ENCODE data around the gene SKI. TPM values are rescaled to one million over a fixed set of nuclear protein-coding genes. Genes with fewer than 3 reads are reported as not detected.

Gene SKI
- total RNA-seq, 4 donors from 2014 or later, result 24.4 to 52.4 (median 32.2) TPM

GRCh38 chr1:2339206-2340085 is 111.3 kb downstream of the SKI start:
- Histone ChIP-seq H3K4me1 (no peaks in the 10 kb centered on the region), H3K36me3 (no peaks in the 10 kb centered on the region), H3K4me3 (no peak overlapping the region), H3K27me3 (no peaks in the 10 kb centered on the region), H3K27ac (no peak overlapping the region), H3K9me3 (no peaks in the 10 kb centered on the region)
- in situ Hi-C loops (cut with MboI; ENCODE audit: low pct_ligation_motif_present in 1 of 4, low pct_unique_long_range_greater_than_20kb in 1 of 4, low sequenced_read_pairs in 3 of 4) (no loop called here), intact Hi-C loops (cut with DNase I; ENCODE audit: low total_unique reads) (no loop called here)
- no peak for DNase-seq
- TF ChIP-seq POLR2AphosphoS5 (IDR thresholded peaks at IDR 0.05), result no peak
- TF ChIP-seq EP300 (IDR thresholded peaks at IDR 0.05; ENCODE audit: low read depth), result no peak
- TF ChIP-seq, protein P1, sequence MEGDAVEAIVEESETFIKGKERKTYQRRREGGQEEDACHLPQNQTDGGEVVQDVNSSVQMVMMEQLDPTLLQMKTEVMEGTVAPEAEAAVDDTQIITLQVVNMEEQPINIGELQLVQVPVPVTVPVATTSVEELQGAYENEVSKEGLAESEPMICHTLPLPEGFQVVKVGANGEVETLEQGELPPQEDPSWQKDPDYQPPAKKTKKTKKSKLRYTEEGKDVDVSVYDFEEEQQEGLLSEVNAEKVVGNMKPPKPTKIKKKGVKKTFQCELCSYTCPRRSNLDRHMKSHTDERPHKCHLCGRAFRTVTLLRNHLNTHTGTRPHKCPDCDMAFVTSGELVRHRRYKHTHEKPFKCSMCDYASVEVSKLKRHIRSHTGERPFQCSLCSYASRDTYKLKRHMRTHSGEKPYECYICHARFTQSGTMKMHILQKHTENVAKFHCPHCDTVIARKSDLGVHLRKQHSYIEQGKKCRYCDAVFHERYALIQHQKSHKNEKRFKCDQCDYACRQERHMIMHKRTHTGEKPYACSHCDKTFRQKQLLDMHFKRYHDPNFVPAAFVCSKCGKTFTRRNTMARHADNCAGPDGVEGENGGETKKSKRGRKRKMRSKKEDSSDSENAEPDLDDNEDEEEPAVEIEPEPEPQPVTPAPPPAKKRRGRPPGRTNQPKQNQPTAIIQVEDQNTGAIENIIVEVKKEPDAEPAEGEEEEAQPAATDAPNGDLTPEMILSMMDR (IDR thresholded peaks at IDR 0.05), result no peak
- no peak for TF ChIP-seq POLR2A (IDR thresholded peaks at IDR 0.05)
- 86% methylated on average over 44 of the region's 45 CpGs; no CpG with 5 or more reads in 1 of the 2 donors for WGBS, 2 donors (ENCODE audit: low coverage in 1 of 2)

DNA sequence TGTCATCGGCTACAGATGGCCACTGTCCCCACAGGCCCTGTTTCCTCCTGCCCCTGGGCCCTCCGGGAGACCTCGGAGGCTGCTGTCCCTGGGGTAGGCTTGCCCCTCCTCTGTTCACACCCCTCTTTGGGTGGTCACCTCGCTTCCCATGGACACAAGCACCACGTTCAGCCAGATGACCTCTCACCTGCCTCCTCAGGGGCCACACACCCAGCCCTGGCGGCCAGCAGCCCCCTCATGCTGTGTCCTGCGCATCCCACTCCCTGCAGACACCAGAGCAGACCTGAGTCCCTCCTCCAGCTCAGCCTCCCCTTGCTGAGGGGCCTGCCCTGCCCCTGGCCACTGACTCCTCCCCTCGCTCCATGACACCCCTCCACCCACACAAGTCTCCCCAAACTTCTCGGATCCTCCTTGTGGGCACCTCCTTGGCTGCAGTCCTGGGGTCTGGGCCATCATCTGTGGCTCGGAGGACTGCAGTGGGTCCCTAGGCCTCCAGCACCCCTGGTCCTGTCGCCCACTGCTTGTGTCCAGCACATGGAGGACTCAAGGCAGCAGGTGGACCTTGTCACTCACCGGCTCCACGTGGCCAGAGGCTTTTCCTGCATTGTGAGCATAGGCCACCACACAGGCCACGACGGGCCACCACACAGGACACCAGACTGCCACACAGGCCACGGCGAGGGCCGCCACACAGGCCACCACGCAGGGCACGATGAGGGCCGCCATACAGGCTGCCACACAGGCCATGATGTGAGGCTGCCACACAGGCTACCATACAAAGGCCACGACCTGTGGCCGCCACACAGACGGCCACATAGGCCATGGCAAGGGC is 112.2 kb downstream of the SKI start:
- WGBS, 2 donors (ENCODE audit: low coverage in 1 of 2), result 88 to 100% methylated on average over 1 to 22 of the region's 24 CpGs
- TF ChIP-seq, protein P1 (IDR thresholded peaks at IDR 0.05), result no peak
- no peak for DNase-seq
- H3K27me3 ChIP-seq, result no peaks in the 10 kb centered on the region
- intact Hi-C loops (cut with DNase I; ENCODE audit: low total_unique reads) (no loop called here), in situ Hi-C loops (cut with MboI; ENCODE audit: low pct_ligation_motif_present in 1 of 4, low pct_unique_long_range_greater_than_20kb in 1 of 4, low sequenced_read_pairs in 3 of 4) (no loop called here)
- H3K9me3 ChIP-seq, result no peaks in the 10 kb centered on the region
- no peak overlapping the region for H3K4me3 ChIP-seq
- H3K36me3 ChIP-seq, result no peaks in the 10 kb centered on the region
- H3K27ac ChIP-seq, result no peak overlapping the region
- no peaks in the 10 kb centered on the region for H3K4me1 ChIP-seq

- Histone ChIP-seq H3K36me3 (no peaks in the 10 kb centered on the region), H3K4me1 (no peaks in the 10 kb centered on the region), H3K27ac (no peak overlapping the region), H3K27me3 (no peaks in the 10 kb centered on the region), H3K4me3 (no peak overlapping the region), H3K9me3 (no peaks in the 10 kb centered on the region)
- intact Hi-C loops (cut with DNase I; ENCODE audit: low total_unique reads), result no loop called here
- no peak for DNase-seq
- in situ Hi-C loops (cut with MboI; ENCODE audit: low pct_ligation_motif_present in 1 of 4, low pct_unique_long_range_greater_than_20kb in 1 of 4, low sequenced_read_pairs in 3 of 4), result no loop called here
- 94% methylated on average over 14 of the region's 14 CpGs; no CpG with 5 or more reads in 1 of the 2 donors for WGBS, 2 donors (ENCODE audit: low coverage in 1 of 2)
- TF ChIP-seq, protein P1 (IDR thresholded peaks at IDR 0.05), result no peak
- no peak for TF ChIP-seq POLR2AphosphoS5 (IDR thresholded peaks at IDR 0.05)
- no peak for TF ChIP-seq EP300 (IDR thresholded peaks at IDR 0.05; ENCODE audit: low read depth)
- TF ChIP-seq POLR2A (IDR thresholded peaks at IDR 0.05), result no peak
Measured at GRCh38 chr1:2340918-2341254, 112.8 kb downstream of the SKI start.

DNA sequence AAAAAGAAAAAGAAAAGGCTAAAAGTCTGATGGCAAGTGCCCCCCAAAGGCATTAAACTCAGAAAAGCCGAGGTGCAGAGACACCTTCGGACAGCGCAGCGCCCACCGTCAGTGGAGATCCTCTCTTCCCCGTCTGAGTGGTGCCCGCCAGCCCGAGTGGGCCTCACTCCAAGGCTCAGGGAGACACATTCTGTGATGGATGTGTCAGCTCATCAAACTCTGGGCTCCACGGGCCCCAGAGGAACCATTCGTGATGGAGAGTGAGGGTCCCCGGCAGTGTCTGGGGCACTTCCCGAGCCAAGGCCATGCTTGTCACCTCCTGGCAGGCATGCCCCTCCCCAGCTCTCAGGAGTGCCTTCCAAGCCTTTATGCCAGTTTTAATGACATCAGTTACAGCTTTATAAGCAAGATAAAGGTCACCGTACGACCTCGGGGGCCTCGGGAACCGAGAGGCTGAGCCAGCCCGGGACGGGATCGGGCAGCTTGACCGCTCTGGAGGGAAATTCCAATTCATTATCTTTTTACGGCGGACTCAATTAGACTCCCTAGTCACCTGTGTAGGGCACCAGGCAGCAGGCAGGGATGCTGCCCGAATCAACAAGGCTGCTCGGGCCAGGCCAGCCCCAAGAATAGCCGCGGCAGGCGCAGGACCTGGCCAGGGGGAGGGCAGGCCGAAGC is 113.7 kb downstream of the SKI start:
- DNase-seq, result no peak
- intact Hi-C loops (cut with DNase I; ENCODE audit: low total_unique reads), result no loop called here
- Histone ChIP-seq H3K4me3 (no peak overlapping the region), H3K27ac (no peak overlapping the region), H3K27me3 (no peaks in the 10 kb centered on the region), H3K4me1 (no peaks in the 10 kb centered on the region), H3K9me3 (no peaks in the 10 kb centered on the region), H3K36me3 (no peaks in the 10 kb centered on the region)
- in situ Hi-C loops (cut with MboI; ENCODE audit: low pct_ligation_motif_present in 1 of 4, low pct_unique_long_range_greater_than_20kb in 1 of 4, low sequenced_read_pairs in 3 of 4), result no loop called here
- TF ChIP-seq POLR2AphosphoS5 (IDR thresholded peaks at IDR 0.05), result no peak
- TF ChIP-seq, protein P1 (IDR thresholded peaks at IDR 0.05), result no peak
- no peak for TF ChIP-seq EP300 (IDR thresholded peaks at IDR 0.05; ENCODE audit: low read depth)
- no peak for TF ChIP-seq POLR2A (IDR thresholded peaks at IDR 0.05)
- 80 to 99% methylated on average over 8 to 29 of the region's 29 CpGs for WGBS, 2 donors (ENCODE audit: low coverage in 1 of 2)

All from transverse colon (tissue), 4 donors.